ENCODE results near the gene PIN1.

GRCh38 chr19:9865732-9866501 is 30.8 kb downstream of the PIN1 start:
- TF ChIP-seq CTCF (IDR thresholded peaks at IDR 0.05): no peak
- no peak for TF ChIP-seq ZFX (IDR thresholded peaks at IDR 0.05; ENCODE audit: borderline replicate concordance)

Measured in 22Rv1 (cell line).